Measurements from ENCODE around the gene ZNF660. TPM values are rescaled to one million over a fixed set of nuclear protein-coding genes. Genes with fewer than 3 reads are reported as not detected.

The ZNF660 gene
- total and polyA plus RNA-seq, 2 donors from 2014 or later, result 0.69 to 5.3 TPM

DNA sequence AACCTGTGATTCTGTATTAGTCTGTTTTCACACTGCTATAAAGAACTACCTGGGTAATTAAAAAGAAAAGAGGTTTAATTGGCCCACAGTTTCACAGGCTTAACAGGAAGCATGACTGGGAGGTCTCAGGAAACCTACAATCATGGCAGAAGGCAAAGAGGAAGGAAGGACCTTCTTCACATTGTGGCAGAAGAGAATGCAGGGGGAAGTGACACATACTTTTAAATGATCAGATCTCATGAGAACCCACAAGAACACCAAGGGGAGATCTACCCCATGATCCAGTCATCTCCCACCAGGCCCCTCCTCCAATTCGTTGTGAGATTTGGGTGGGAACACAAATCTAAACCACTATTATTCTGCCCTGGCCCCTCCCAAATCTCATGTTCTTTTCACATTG lies 23.7 kb upstream of the ZNF660 start:
- Histone ChIP-seq H3K9me3 (ENCODE audit: control insufficient read depth in 2 of 3, insufficient read depth in 1 of 3, low read length in 3 of 3) (peaks cover 0 to 4% (median 0%) of the 10 kb centered on the region in 3 donors), H3K9ac (ENCODE audit: low read length in 3 of 3) (no peak overlapping the region), H3K4me1 (ENCODE audit: control insufficient read depth in 2 of 3, insufficient read depth in 2 of 3, low read depth in 1 of 3, low read length in 3 of 3) (peaks cover 0 to 1% (median 0%) of the 10 kb centered on the region in 3 donors), H3K27ac (ENCODE audit: low read depth in 2 of 2, low read length in 2 of 2) (no peak overlapping the region), H3K4me3 (ENCODE audit: low read length in 3 of 3) (no peak overlapping the region), H3K36me3 (ENCODE audit: control insufficient read depth in 2 of 3, insufficient read depth in 3 of 3, low read length in 3 of 3) (peaks cover 2 to 8% (median 5%) of the 10 kb centered on the region in 3 donors), H3K27me3 (ENCODE audit: control insufficient read depth, insufficient read depth, low read length) (no peaks in the 10 kb centered on the region)
- TF ChIP-seq, protein P1, sequence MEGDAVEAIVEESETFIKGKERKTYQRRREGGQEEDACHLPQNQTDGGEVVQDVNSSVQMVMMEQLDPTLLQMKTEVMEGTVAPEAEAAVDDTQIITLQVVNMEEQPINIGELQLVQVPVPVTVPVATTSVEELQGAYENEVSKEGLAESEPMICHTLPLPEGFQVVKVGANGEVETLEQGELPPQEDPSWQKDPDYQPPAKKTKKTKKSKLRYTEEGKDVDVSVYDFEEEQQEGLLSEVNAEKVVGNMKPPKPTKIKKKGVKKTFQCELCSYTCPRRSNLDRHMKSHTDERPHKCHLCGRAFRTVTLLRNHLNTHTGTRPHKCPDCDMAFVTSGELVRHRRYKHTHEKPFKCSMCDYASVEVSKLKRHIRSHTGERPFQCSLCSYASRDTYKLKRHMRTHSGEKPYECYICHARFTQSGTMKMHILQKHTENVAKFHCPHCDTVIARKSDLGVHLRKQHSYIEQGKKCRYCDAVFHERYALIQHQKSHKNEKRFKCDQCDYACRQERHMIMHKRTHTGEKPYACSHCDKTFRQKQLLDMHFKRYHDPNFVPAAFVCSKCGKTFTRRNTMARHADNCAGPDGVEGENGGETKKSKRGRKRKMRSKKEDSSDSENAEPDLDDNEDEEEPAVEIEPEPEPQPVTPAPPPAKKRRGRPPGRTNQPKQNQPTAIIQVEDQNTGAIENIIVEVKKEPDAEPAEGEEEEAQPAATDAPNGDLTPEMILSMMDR (IDR thresholded peaks at IDR 0.05; ENCODE audit: borderline replicate concordance, extremely low read depth, insufficient read depth), result no peak
- FAIRE-seq (no peak), DNase-seq (no peak)
- intact Hi-C loops (cut with DNase I), result no loop called here

DNA sequence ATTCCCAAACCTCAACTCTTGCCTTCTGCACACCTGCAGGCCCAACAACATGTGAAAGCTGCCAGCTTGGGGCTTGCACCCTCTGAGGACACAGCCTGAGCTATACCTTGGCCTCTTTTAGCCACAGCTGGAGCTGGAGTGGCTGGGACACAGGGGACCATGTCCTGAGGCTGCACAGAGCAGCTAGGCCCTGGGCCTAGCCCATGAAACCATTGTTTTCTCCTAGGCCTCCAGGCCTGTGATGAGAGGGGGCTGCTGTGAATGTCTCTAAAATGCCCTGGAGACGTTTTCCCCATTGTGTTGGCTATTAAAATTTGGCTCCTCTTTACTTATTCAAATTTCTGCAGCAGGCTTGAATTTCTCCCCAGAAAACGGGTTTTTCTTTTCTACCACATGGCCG lies 22.6 kb upstream of the ZNF660 start:
- H3K9me3 ChIP-seq (ENCODE audit: control insufficient read depth in 2 of 3, insufficient read depth in 1 of 3, low read length in 3 of 3), result peaks cover 0 to 4% (median 0%) of the 10 kb centered on the region in 3 donors
- H3K27me3 ChIP-seq (ENCODE audit: control insufficient read depth, insufficient read depth, low read length), result no peaks in the 10 kb centered on the region
- TF ChIP-seq, protein P1 (IDR thresholded peaks at IDR 0.05; ENCODE audit: borderline replicate concordance, extremely low read depth, insufficient read depth), result no peak
- no peak overlapping the region for H3K9ac ChIP-seq (ENCODE audit: low read length in 3 of 3)
- intact Hi-C loops (cut with DNase I), result no loop called here
- DNase-seq, result no peak
- H3K4me1 ChIP-seq (ENCODE audit: control insufficient read depth in 2 of 3, insufficient read depth in 2 of 3, low read depth in 1 of 3, low read length in 3 of 3), result no peaks in the 10 kb centered on the region
- H3K4me3 ChIP-seq (ENCODE audit: low read length in 3 of 3), result no peak overlapping the region
- H3K36me3 ChIP-seq (ENCODE audit: control insufficient read depth in 2 of 3, insufficient read depth in 3 of 3, low read length in 3 of 3), result peaks cover 2 to 7% (median 6%) of the 10 kb centered on the region in 3 donors
- no peak overlapping the region for H3K27ac ChIP-seq (ENCODE audit: low read depth in 2 of 2, low read length in 2 of 2)
- no peak for FAIRE-seq

DNA sequence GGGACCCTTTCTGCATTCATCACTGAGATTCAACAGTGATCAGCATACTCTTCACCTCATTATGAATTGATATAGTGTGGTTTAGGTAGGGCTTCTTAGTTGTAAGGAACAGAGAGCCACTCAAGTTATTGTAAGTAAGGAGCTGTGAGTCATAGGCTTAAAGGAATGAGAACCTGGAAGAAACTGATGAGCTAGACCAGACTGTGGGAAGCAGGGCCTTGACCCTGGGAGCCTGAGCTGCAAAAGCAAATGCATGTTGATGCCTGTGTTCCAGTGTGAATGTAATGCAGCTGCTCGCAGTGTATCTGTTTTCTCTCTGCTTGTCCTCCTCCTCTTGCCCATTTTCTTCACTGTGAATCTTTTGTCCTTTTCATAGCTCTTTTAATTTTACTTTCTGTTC lies 16.2 kb upstream of the ZNF660 start:
- Histone ChIP-seq H3K4me3 (ENCODE audit: low read length in 3 of 3) (no peak overlapping the region), H3K36me3 (ENCODE audit: control insufficient read depth in 2 of 3, insufficient read depth in 3 of 3, low read length in 3 of 3) (peaks cover 18 to 32% (median 25%) of the 10 kb centered on the region in 3 donors), H3K4me1 (ENCODE audit: control insufficient read depth in 2 of 3, insufficient read depth in 2 of 3, low read depth in 1 of 3, low read length in 3 of 3) (no peaks in the 10 kb centered on the region), H3K9me3 (ENCODE audit: control insufficient read depth in 2 of 3, insufficient read depth in 1 of 3, low read length in 3 of 3) (peaks cover 0 to 45% (median 4%) of the 10 kb centered on the region in 3 donors), H3K27ac (ENCODE audit: low read depth in 2 of 2, low read length in 2 of 2) (no peak overlapping the region), H3K27me3 (ENCODE audit: control insufficient read depth, insufficient read depth, low read length) (no peaks in the 10 kb centered on the region), H3K9ac (ENCODE audit: low read length in 3 of 3) (no peak overlapping the region)
- DNase-seq, result no peak
- TF ChIP-seq, protein P1 (IDR thresholded peaks at IDR 0.05; ENCODE audit: borderline replicate concordance, extremely low read depth, insufficient read depth), result no peak
- no peak for FAIRE-seq
- intact Hi-C loops (cut with DNase I), result no loop called here

DNA sequence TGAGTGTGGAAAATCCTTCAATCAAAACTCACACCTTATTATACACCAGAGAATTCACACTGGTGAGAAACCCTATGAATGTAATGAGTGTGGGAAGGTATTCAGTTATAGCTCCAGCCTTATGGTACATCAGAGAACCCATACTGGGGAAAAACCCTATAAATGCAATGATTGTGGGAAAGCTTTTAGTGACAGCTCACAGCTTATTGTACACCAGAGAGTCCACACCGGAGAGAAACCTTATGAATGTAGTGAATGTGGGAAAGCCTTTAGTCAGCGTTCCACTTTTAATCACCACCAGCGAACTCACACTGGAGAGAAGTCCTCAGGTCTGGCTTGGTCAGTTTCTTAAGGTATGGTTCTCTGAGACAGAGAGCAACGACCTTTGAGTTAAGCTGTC lies 13.7 kb upstream of the ZNF660 start:
- TF ChIP-seq, protein P1 (IDR thresholded peaks at IDR 0.05; ENCODE audit: borderline replicate concordance, extremely low read depth, insufficient read depth), result no peak
- no peak for FAIRE-seq

More for the DNA sequence above, 13.7 kb upstream of the ZNF660 start:
- no peak overlapping the region for H3K27ac ChIP-seq (ENCODE audit: low read depth in 2 of 2, low read length in 2 of 2)
- intact Hi-C loops (cut with DNase I), result no loop called here
- H3K36me3 ChIP-seq (ENCODE audit: control insufficient read depth in 2 of 3, insufficient read depth in 3 of 3, low read length in 3 of 3), result peaks cover 18 to 32% (median 20%) of the 10 kb centered on the region in 3 donors
- peaks cover 0 to 45% (median 4%) of the 10 kb centered on the region in 3 donors for H3K9me3 ChIP-seq (ENCODE audit: control insufficient read depth in 2 of 3, insufficient read depth in 1 of 3, low read length in 3 of 3)
- H3K27me3 ChIP-seq (ENCODE audit: control insufficient read depth, insufficient read depth, low read length), result no peaks in the 10 kb centered on the region
- no peak overlapping the region for H3K9ac ChIP-seq (ENCODE audit: low read length in 3 of 3)
- no peak overlapping the region for H3K4me3 ChIP-seq (ENCODE audit: low read length in 3 of 3)
- H3K4me1 ChIP-seq (ENCODE audit: control insufficient read depth in 2 of 3, insufficient read depth in 2 of 3, low read depth in 1 of 3, low read length in 3 of 3), result no peaks in the 10 kb centered on the region
- no peak for DNase-seq

Measured in kidney (tissue), 14 donors.